ENCODE results near the gene KRT77. TPM values are rescaled to one million over a fixed set of nuclear protein-coding genes. Genes with fewer than 3 reads are reported as not detected.

The KRT77 gene
- polyA plus RNA-seq, 1 of the 3 experiments (the other 2 are of a cell fraction): not detected

GRCh38 chr12:52676163-52676562 is 27.2 kb downstream of the KRT77 start:
- Histone ChIP-seq H3K27me3 (ENCODE audit: insufficient read depth) (peaks cover 53% of the 10 kb centered on the region), H3K9ac (no peak overlapping the region), H3K79me2 (ENCODE audit: insufficient read depth) (no peaks in the 10 kb centered on the region), H3K27ac (ENCODE audit: low read depth in 2 of 2, low read length in 1 of 2) (no peak overlapping the region), H2AFZ (ENCODE audit: low read depth) (no peak overlapping the region), H3K4me1 (ENCODE audit: control insufficient read depth in 1 of 2, insufficient read depth in 2 of 2, low read depth in 1 of 2, low read length in 1 of 2) (no peaks in the 10 kb centered on the region), H3F3A (replicated peaks; ENCODE audit: insufficient read depth) (no peaks in the 10 kb centered on the region), H3K9me3 (no peaks in the 10 kb centered on the region), H3K4me2 (no peak overlapping the region), H3K36me3 (replicated peaks in 1 of 2; ENCODE audit: control insufficient read depth in 1 of 2, insufficient read depth in 2 of 2, low read length in 1 of 2) (no peaks in the 10 kb centered on the region), H3K9me2 (no peaks in the 10 kb centered on the region), H3K4me3 (ENCODE audit: low read depth in 2 of 2, low read length in 1 of 2) (no peak overlapping the region), H4K20me1 (ENCODE audit: insufficient read depth) (no peaks in the 10 kb centered on the region)
- CTCF ChIA-PET: interaction anchor here (0.7 to 1.0 kb wide), 2 partner anchors 9 to 17 kb away, joined by 3 to 4 read pairs; no protein-coding TSS in a partner anchor
- WGBS (ENCODE audit: low lambda C conversion rate): 29% methylated on average over 7 of the region's 7 CpGs
- TF ChIP-seq EP300 (IDR thresholded peaks at IDR 0.05; ENCODE audit: borderline replicate concordance in 1 of 2, low read depth in 1 of 2, low read length in 1 of 2) (no peak), TCF12 (IDR thresholded peaks at IDR 0.05) (no peak), JUND (IDR thresholded peaks at IDR 0.05) (no peak)
- DNase-seq: no peak
- POLR2A ChIA-PET: no interaction called here

GRCh38 chr12:52675301-52675701 is 28.0 kb downstream of the KRT77 start:
- ChIA-PET CTCF (no interaction called here), POLR2A (no interaction called here)
- no peak overlapping the region for H3K4me3 ChIP-seq (ENCODE audit: low read depth in 2 of 2, low read length in 1 of 2)
- DNase-seq: no peak
- H3K9me2 ChIP-seq: no peaks in the 10 kb centered on the region
- peaks cover 52% of the 10 kb centered on the region for H3K27me3 ChIP-seq (ENCODE audit: insufficient read depth)
- H3F3A ChIP-seq (replicated peaks; ENCODE audit: insufficient read depth): no peaks in the 10 kb centered on the region
- WGBS (ENCODE audit: low lambda C conversion rate): 56% methylated on average over 26 of the region's 28 CpGs
- no peak overlapping the region for H3K27ac ChIP-seq (ENCODE audit: low read depth in 2 of 2, low read length in 1 of 2)
- H2AFZ ChIP-seq (ENCODE audit: low read depth): no peak overlapping the region
- H3K4me2 ChIP-seq: no peak overlapping the region
- no peaks in the 10 kb centered on the region for H3K4me1 ChIP-seq (ENCODE audit: control insufficient read depth in 1 of 2, insufficient read depth in 2 of 2, low read depth in 1 of 2, low read length in 1 of 2)
- no peak for TF ChIP-seq MEF2A (IDR thresholded peaks at IDR 0.05; ENCODE audit: borderline replicate concordance, low read depth)
- no peak for TF ChIP-seq RXRA (IDR thresholded peaks at IDR 0.05; ENCODE audit: borderline replicate concordance, low read depth)
- TF ChIP-seq CTCF (IDR thresholded peaks at IDR 0.05): no peak
- H3K36me3 ChIP-seq (replicated peaks in 1 of 2; ENCODE audit: control insufficient read depth in 1 of 2, insufficient read depth in 2 of 2, low read length in 1 of 2): no peaks in the 10 kb centered on the region
- no peaks in the 10 kb centered on the region for H3K79me2 ChIP-seq (ENCODE audit: insufficient read depth)
- H3K9ac ChIP-seq: no peak overlapping the region
- no peaks in the 10 kb centered on the region for H3K9me3 ChIP-seq
- no peaks in the 10 kb centered on the region for H4K20me1 ChIP-seq (ENCODE audit: insufficient read depth)

- H3K9ac ChIP-seq: no peak overlapping the region
- WGBS (ENCODE audit: low lambda C conversion rate): 27% methylated on average over 4 of the region's 4 CpGs
- no peaks in the 10 kb centered on the region for H3K36me3 ChIP-seq (replicated peaks in 1 of 2; ENCODE audit: control insufficient read depth in 1 of 2, insufficient read depth in 2 of 2, low read length in 1 of 2)
- H3K4me1 ChIP-seq (ENCODE audit: control insufficient read depth in 1 of 2, insufficient read depth in 2 of 2, low read depth in 1 of 2, low read length in 1 of 2): no peaks in the 10 kb centered on the region
- H3K27ac ChIP-seq (ENCODE audit: low read depth in 2 of 2, low read length in 1 of 2): no peak overlapping the region
- H3K4me3 ChIP-seq (ENCODE audit: low read depth in 2 of 2, low read length in 1 of 2): no peak overlapping the region
- H3F3A ChIP-seq (replicated peaks; ENCODE audit: insufficient read depth): no peaks in the 10 kb centered on the region
- H3K9me2 ChIP-seq: no peaks in the 10 kb centered on the region
- no peaks in the 10 kb centered on the region for H4K20me1 ChIP-seq (ENCODE audit: insufficient read depth)
- no peaks in the 10 kb centered on the region for H3K9me3 ChIP-seq
- POLR2A ChIA-PET: no interaction called here
- peaks cover 48% of the 10 kb centered on the region for H3K27me3 ChIP-seq (ENCODE audit: insufficient read depth)
- no peak overlapping the region for H2AFZ ChIP-seq (ENCODE audit: low read depth)
- no peak for TF ChIP-seq JUND (IDR thresholded peaks at IDR 0.05)
- no peak for TF ChIP-seq GABPA (IDR thresholded peaks at IDR 0.05; ENCODE audit: low read depth)
- TF ChIP-seq FOXM1 (IDR thresholded peaks at IDR 0.05; ENCODE audit: low read depth): no peak
- TF ChIP-seq SMC3 (IDR thresholded peaks at IDR 0.05; ENCODE audit: low read depth, low read length): no peak
- TF ChIP-seq TAF1 (IDR thresholded peaks at IDR 0.05; ENCODE audit: borderline replicate concordance, low read depth, low read length): no peak
- TF ChIP-seq TCF12 (IDR thresholded peaks at IDR 0.05): no peak
- TF ChIP-seq EZH2phosphoT487 (IDR thresholded peaks at IDR 0.05; ENCODE audit: borderline replicate concordance, low read depth): no peak
- no peak for TF ChIP-seq REST (IDR thresholded peaks at IDR 0.05; ENCODE audit: low read depth, low read length)
- TF ChIP-seq MXI1 (IDR thresholded peaks at IDR 0.05; ENCODE audit: low read depth, low read length): no peak
- TF ChIP-seq YY1 (IDR thresholded peaks at IDR 0.05; ENCODE audit: low read depth): no peak
- TF ChIP-seq RCOR1 (IDR thresholded peaks at IDR 0.05; ENCODE audit: low read length): no peak
- no peak for TF ChIP-seq GATA2 (CRISPR knock-in tag; IDR thresholded peaks at IDR 0.05)
- TF ChIP-seq RXRA (IDR thresholded peaks at IDR 0.05; ENCODE audit: borderline replicate concordance, low read depth): no peak
- CTCF ChIA-PET: no interaction called here
- H3K4me2 ChIP-seq: no peak overlapping the region
- DNase-seq: no peak
- H3K79me2 ChIP-seq (ENCODE audit: insufficient read depth): no peaks in the 10 kb centered on the region
Observed at GRCh38 chr12:52674433-52674775, 28.9 kb downstream of the KRT77 start.

All from SK-N-SH (cell line).